GM08714 (cell line): Measurements from ENCODE around the gene INMT.
"Not testable (repeated sequence)": the region's sequence is repeated elsewhere in the genome, so short reads cannot be mapped to it uniquely, and the experiment has no call there.

Experiments used
- H3K4me3 ChIP-seq: fragments of 200-500 bp; sonication (Bioruptor generic); 2 replicates; pipeline ENCODE4 v1.5.1; 2014; ENCODE audit warnings: mild to moderate bottlenecking, low read length, inconsistent platforms
- ZNF274 ChIP-seq: IDR thresholded peaks from 2 replicates; pipeline ENCODE4 v1.6.1; 2012; ENCODE audit warnings: mild to moderate bottlenecking, low read depth, low read length

The INMT gene

GRCh38 chr7:30751696-30752273 is at the start of gene INMT:
INMT (plus strand) TSS chr7:30752135; CDS start chr7:30752151, 16 bp downstream.
- no peak within 1 kb of the TSS for H3K4me3 ChIP-seq
- TF ChIP-seq ZNF274, result no peak

- H3K4me3 ChIP-seq, result no peak overlapping the region
- no peak for TF ChIP-seq ZNF274
Observed at GRCh38 chr7:30702200-30702599, 49.7 kb upstream of the INMT start.

GRCh38 chr7:30703756-30704155 is 48.2 kb upstream of the INMT start:
- no peak for TF ChIP-seq ZNF274
- no peak overlapping the region for H3K4me3 ChIP-seq

GRCh38 chr7:30705008-30705407 is 46.9 kb upstream of the INMT start:
- H3K4me3 ChIP-seq, result no peak overlapping the region
- no peak for TF ChIP-seq ZNF274

GRCh38 chr7:30705596-30705995 is 46.3 kb upstream of the INMT start:
- H3K4me3 ChIP-seq, result no peak overlapping the region
- no peak for TF ChIP-seq ZNF274

GRCh38 chr7:30706316-30706715 is 45.6 kb upstream of the INMT start:
- no peak for TF ChIP-seq ZNF274
- H3K4me3 ChIP-seq, result no peak overlapping the region

GRCh38 chr7:30706908-30707307 is 45.0 kb upstream of the INMT start:
- no peak overlapping the region for H3K4me3 ChIP-seq
- no peak for TF ChIP-seq ZNF274

GRCh38 chr7:30707391-30708357 is 44.3 kb upstream of the INMT start:
- no peak for TF ChIP-seq ZNF274
- H3K4me3 ChIP-seq, result no peak overlapping the region

GRCh38 chr7:30708412-30708811 is 43.5 kb upstream of the INMT start:
- no peak overlapping the region for H3K4me3 ChIP-seq
- TF ChIP-seq ZNF274, result no peak

- no peak for TF ChIP-seq ZNF274
- H3K4me3 ChIP-seq, result no peak overlapping the region
Observed at GRCh38 chr7:30708983-30709382, 43.0 kb upstream of the INMT start.

- no peak overlapping the region for H3K4me3 ChIP-seq
- no peak for TF ChIP-seq ZNF274
Observed at GRCh38 chr7:30709549-30709948, 42.4 kb upstream of the INMT start.

GRCh38 chr7:30710669-30711068 is 41.3 kb upstream of the INMT start:
- no peak overlapping the region for H3K4me3 ChIP-seq
- TF ChIP-seq ZNF274, result no peak

GRCh38 chr7:30713392-30713791 is 38.5 kb upstream of the INMT start:
- H3K4me3 ChIP-seq, result no peak overlapping the region
- no peak for TF ChIP-seq ZNF274

- TF ChIP-seq ZNF274, result no peak
- no peak overlapping the region for H3K4me3 ChIP-seq
Observed at GRCh38 chr7:30714129-30714528, 37.8 kb upstream of the INMT start.

- no peak for TF ChIP-seq ZNF274
- no peak overlapping the region for H3K4me3 ChIP-seq
Observed at GRCh38 chr7:30717181-30717580, 34.8 kb upstream of the INMT start.

- not testable (repeated sequence) for H3K4me3 ChIP-seq
Observed at GRCh38 chr7:30719434-30719833, 32.5 kb upstream of the INMT start.
